Keratinocyte (primary cell): ENCODE measurements around the gene NIN. TPM values are rescaled to one million over a fixed set of nuclear protein-coding genes. Genes with fewer than 3 reads are reported as not detected.

Experiments
- DNase-seq: peaks from one replicate; pipeline ENCODE4 v3.0.0-alpha.2; 2011; ENCODE audit warnings: low read depth, missing footprints, low spot score
- FAIRE-seq: peaks from 2 replicates; lab custom pipeline; 2011; peaks lifted over from hg19 to GRCh38; lab: Jason Lieb, UNC
- H2AFZ ChIP-seq: 2 replicates; pipeline ENCODE4 v1.6.0; 2012; ENCODE audit warnings: low read length, control low read depth, inconsistent platforms; ENCODE audit not compliant: control insufficient read depth
- H3K27ac ChIP-seq: 2 replicates; pipeline ENCODE4 v1.5.1; 2011; ENCODE audit warnings: low read length; ENCODE audit not compliant: control insufficient read depth, insufficient read depth
- H3K27me3 ChIP-seq: 3 replicates; pipeline ENCODE4 v1.6.0; 2011; ENCODE audit warnings: low read length; ENCODE audit not compliant: control insufficient read depth, insufficient read depth; ENCODE audit errors: extremely low read depth
- H3K36me3 ChIP-seq, 2 experiments: 2 replicates in 1 of 2; 3 replicates in 1 of 2; pipeline ENCODE4 v1.5.1; 2011; ENCODE audit warnings: low read length in 2 of 2, mild to moderate bottlenecking in 1 of 2; ENCODE audit not compliant: control insufficient read depth in 2 of 2, insufficient read depth in 2 of 2; ENCODE audit errors: extremely low read depth in 1 of 2
- H3K4me1 ChIP-seq: 3 replicates; pipeline ENCODE4 v1.5.1; 2011; ENCODE audit warnings: low read length; ENCODE audit not compliant: control insufficient read depth, insufficient read depth; ENCODE audit errors: extremely low read depth
- H3K4me2 ChIP-seq: 3 replicates; pipeline ENCODE4 v1.6.0; 2011; ENCODE audit warnings: low read depth, low read length; ENCODE audit not compliant: control insufficient read depth, insufficient read depth; ENCODE audit errors: extremely low read depth
- H3K4me3 ChIP-seq, 3 experiments: fragments of 200-600 bp in 1 of 3; sonication (generic) in 1 of 3; 2 replicates in 2 of 3; 3 replicates in 1 of 3; pipeline ENCODE4 v1.5.1; 2011 to 2016; ENCODE audit warnings: low read length in 3 of 3, mild to moderate bottlenecking in 3 of 3, control low read depth in 2 of 3, inconsistent platforms in 1 of 3, low read depth in 1 of 3, mixed read lengths in 1 of 3, mixed run types in 1 of 3, moderate library complexity in 1 of 3; ENCODE audit not compliant: control insufficient read depth in 2 of 3, insufficient read depth in 2 of 3; ENCODE audit errors: extremely low read depth in 1 of 3
- H3K79me2 ChIP-seq: 2 replicates; pipeline ENCODE4 v1.6.0; 2012; ENCODE audit warnings: low read length; ENCODE audit not compliant: control insufficient read depth, insufficient read depth
- H3K9ac ChIP-seq: 3 replicates; pipeline ENCODE4 v1.6.0; 2011; ENCODE audit warnings: low read length; ENCODE audit not compliant: control insufficient read depth, insufficient read depth; ENCODE audit errors: extremely low read depth
- H3K9me1 ChIP-seq: 3 replicates; pipeline ENCODE4 v1.6.0; 2011; ENCODE audit warnings: low read length; ENCODE audit not compliant: control insufficient read depth, insufficient read depth; ENCODE audit errors: extremely low read depth
- H3K9me3 ChIP-seq: 2 replicates; pipeline ENCODE4 v1.5.1; 2012; ENCODE audit warnings: low read depth, low read length; ENCODE audit not compliant: control insufficient read depth
- H4K20me1 ChIP-seq: 3 replicates; pipeline ENCODE4 v1.6.0; 2011; ENCODE audit warnings: low read length; ENCODE audit not compliant: control insufficient read depth, insufficient read depth; ENCODE audit errors: extremely low read depth
- EZH2 ChIP-seq: IDR thresholded peaks from one replicate; pipeline ENCODE4 v1.6.1; 2012; ENCODE audit warnings: inconsistent platforms, mild to moderate bottlenecking, low read length, moderate library complexity
- dilution Hi-C: fragments of 300-500 bp; cut with MboI; formaldehyde crosslinking; loops from one replicate; pipeline ENCODE4 v1.7.0; 2020; ENCODE audit warnings: low sequenced_read_pairs; ENCODE audit not compliant: extremely low pct_ligation_motif_present
- polyA plus RNA-seq, 5 experiments: library from polyadenylated mRNA; depleted of rRNA in 3 of 5; stranded (reverse) in 3 of 5; stranded (forward) in 1 of 5; unstranded in 1 of 5; fragments of >200 nt; gene quantifications; 1 replicate in 1 of 5; 2 replicates in 3 of 5; 3 replicates in 1 of 5; pipeline versions ENCODE4 v1.2.1 to v1.2.3, GENCODE V29; 2011 to 2012; ENCODE audit warnings: missing spikeins in 2 of 5, low read depth in 1 of 5, low replicate concordance in 1 of 5
- TF ChIP-seq, protein P1 (sequence below), 3 experiments: IDR thresholded peaks in 1 of 3; conservative IDR thresholded peaks in 1 of 3; optimal IDR thresholded peaks in 1 of 3; 2 replicates in 2 of 3; 3 replicates in 1 of 3; pipeline versions ENCODE3 to v1.5.1; 2011; ENCODE audit warnings: low read length in 3 of 3, mild to moderate bottlenecking in 3 of 3, moderate library complexity in 2 of 3, control low read depth in 1 of 3, inconsistent platforms in 1 of 3; ENCODE audit not compliant: insufficient read depth in 2 of 3; ENCODE audit errors: extremely low read depth in 1 of 3

Gene NIN
- polyA plus RNA-seq, 1 donor (not counting 4 experiments of a cell fraction or from before 2014, with no cell fraction given) = 15.2 TPM

GRCh38 chr14:50805396-50805795 is 25.6 kb downstream of the NIN start:
- Histone ChIP-seq H2AFZ (no peak overlapping the region), H3K9me3 (no peaks in the 10 kb centered on the region), H3K27me3 (no peaks in the 10 kb centered on the region), H3K27ac (no peak overlapping the region), H3K4me1 (peaks cover 13% of the 10 kb centered on the region), H3K4me3 (no peak overlapping the region), H4K20me1 (no peaks in the 10 kb centered on the region), H3K79me2 (peaks cover 1% of the 10 kb centered on the region), H3K36me3 (peaks cover 3 to 7% of the 10 kb centered on the region in 2 experiments), H3K4me2 (no peak overlapping the region), H3K9me1 (no peaks in the 10 kb centered on the region), H3K9ac (no peak overlapping the region)
- no peak for DNase-seq
- dilution Hi-C loops = no loop called here
- FAIRE-seq = no peak
- no peak for TF ChIP-seq EZH2
- TF ChIP-seq, protein P1, sequence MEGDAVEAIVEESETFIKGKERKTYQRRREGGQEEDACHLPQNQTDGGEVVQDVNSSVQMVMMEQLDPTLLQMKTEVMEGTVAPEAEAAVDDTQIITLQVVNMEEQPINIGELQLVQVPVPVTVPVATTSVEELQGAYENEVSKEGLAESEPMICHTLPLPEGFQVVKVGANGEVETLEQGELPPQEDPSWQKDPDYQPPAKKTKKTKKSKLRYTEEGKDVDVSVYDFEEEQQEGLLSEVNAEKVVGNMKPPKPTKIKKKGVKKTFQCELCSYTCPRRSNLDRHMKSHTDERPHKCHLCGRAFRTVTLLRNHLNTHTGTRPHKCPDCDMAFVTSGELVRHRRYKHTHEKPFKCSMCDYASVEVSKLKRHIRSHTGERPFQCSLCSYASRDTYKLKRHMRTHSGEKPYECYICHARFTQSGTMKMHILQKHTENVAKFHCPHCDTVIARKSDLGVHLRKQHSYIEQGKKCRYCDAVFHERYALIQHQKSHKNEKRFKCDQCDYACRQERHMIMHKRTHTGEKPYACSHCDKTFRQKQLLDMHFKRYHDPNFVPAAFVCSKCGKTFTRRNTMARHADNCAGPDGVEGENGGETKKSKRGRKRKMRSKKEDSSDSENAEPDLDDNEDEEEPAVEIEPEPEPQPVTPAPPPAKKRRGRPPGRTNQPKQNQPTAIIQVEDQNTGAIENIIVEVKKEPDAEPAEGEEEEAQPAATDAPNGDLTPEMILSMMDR (optimal IDR thresholded peaks at IDR 0.05 in 1 of 3, IDR thresholded peaks at IDR 0.05 in 1 of 3, conservative IDR thresholded peaks at IDR 0.05 in 1 of 3; ENCODE audit: extremely low read depth in 1 of 3, insufficient read depth in 2 of 3, low read length in 3 of 3) = no peak

DNA sequence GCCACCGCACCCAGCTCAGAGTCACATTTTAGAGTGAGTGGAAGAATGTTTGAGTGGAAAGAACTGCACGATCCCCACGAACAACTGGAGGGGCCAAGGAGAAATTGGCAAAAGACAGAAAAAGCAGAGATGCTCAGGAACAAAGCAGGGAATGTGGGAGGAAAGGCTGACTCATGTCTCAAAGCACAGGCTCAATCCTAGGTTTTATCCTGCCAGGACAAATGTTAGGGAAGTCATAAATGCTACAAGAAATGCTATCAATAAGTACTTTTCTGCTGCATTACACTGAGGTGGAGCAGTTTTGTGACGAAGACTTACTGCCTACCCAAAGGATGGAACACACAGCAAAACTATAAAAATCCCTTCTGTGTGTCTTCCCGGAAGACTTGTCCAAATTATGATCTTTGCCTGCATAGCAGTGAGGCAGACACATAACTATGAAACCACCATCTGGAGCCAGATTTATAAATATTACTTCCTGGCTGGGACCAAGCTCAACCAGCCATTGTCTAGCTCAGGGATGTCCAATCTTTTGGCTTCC is 26.7 kb downstream of the NIN start:
- Histone ChIP-seq H3K4me1 (peaks cover 13% of the 10 kb centered on the region), H4K20me1 (no peaks in the 10 kb centered on the region), H2AFZ (no peak overlapping the region), H3K4me2 (no peak overlapping the region), H3K27ac (no peak overlapping the region), H3K27me3 (no peaks in the 10 kb centered on the region), H3K4me3 (no peak overlapping the region), H3K9ac (no peak overlapping the region), H3K79me2 (peaks cover 1% of the 10 kb centered on the region), H3K9me1 (no peaks in the 10 kb centered on the region), H3K36me3 (peaks cover 2 to 7% of the 10 kb centered on the region in 2 experiments), H3K9me3 (no peaks in the 10 kb centered on the region)
- dilution Hi-C loops = no loop called here
- TF ChIP-seq EZH2 = no peak
- TF ChIP-seq, protein P1 (optimal IDR thresholded peaks at IDR 0.05 in 1 of 3, IDR thresholded peaks at IDR 0.05 in 1 of 3, conservative IDR thresholded peaks at IDR 0.05 in 1 of 3; ENCODE audit: extremely low read depth in 1 of 3, insufficient read depth in 2 of 3, low read length in 3 of 3) = no peak
- FAIRE-seq = no peak
- DNase-seq = no peak
